GM21367 (cell line): ENCODE data around the gene RYR3.

ENCODE experiments used
- ATAC-seq: cut with Tn5 transposase; IDR thresholded peaks from one replicate; pipeline ENCODE4 v1.9.1; 2021; ENCODE audit not compliant: unreplicated experiment

RYR3 gene

DNA sequence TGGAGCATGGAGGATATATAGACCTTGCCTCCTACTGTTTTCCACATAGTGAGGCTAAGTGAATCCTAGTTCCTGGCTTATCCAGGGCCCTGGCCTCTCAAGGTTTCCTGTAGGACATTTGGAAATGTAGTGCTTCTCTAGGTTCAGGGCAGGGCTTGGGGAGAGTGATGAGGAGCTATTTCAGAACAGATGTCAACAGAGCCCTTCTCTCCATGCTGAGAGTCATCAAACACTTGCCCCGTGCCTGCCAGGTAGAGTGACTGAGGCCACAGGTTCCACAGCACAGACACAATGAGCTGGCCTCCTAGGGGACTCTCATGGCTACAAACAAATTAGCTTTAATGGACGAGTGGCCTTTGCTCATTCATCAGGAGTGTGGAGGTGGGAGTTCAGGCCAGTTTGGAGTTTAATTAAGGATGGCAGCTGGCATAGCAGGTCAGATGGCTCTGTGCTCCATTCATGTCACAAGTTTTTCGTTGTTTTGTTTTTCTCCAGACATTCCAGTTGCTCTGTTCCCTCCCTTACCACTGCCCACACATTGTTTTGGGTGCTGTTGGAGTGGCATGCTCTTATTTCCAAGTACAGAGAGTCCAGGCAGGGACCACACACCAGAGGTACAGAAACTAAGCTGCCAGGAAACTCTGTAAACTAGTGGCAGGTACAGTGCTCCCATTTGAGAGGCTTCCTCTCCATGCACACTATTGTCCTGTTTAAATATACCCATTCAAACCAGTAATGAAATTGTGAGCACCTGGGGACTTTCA lies 189.8 kb downstream of the RYR3 start:
- ATAC-seq, result no peak

DNA sequence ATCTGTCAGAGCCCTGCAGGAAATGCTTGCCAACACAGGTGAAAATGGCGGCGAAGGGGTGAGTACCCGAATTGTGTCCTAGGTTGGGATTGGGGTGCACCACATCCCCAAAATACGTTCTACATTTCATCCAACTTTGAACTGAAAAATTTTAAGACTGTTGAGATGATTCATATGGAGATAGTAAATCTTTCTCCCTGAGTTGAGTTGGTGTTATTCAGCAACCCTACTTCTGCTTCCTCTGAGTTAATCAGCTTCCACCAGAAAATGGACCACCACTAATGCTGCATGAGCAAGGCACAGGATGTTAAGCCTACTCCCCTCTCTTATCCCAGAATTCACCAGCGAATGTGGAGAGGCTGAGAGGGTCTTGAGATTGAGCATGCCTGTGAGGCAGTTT lies 192.9 kb downstream of the RYR3 start:
- ATAC-seq, result no peak

DNA sequence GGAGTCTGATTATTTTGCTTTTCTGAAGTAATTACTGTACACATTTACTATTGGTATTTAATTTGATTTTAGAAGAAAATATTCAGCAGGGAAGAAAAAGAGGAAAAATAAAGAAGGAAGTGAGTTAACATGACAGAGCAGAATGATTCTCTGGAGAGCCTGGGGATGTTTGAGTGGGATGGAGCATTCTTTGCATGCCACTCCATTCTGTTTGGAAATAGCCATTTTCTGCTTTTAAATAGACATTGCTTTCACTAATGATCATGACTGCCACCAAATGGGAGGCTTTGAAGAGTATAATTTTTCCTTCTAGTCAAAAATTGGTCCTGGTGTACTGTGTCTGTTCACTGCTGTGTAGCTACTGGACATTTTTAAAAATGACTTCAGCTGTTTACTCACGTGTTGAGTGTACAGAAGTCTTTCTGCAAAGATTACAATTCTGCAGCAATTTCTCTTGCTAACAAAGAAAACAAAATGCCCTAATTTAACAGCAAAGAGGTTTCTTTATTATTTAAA lies 196.1 kb downstream of the RYR3 start:
- ATAC-seq, result no peak

DNA sequence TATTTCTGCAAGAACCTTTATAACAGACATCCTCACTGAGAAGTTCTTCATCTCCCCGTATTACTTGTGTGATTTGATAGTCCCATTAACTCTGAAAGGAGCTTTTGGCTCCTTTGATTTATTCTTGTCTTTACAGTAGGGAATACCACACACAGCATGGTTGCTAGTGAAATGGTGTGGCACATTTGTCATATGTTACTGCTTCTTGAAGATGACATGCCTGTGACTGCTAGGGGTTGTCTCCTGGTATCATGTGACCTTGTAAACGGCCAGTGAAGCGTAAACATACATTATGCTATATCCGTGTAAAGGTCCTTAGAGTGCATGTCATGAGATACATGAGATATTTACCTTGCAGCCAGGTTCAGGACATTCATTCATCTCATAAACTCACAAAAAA lies 197.9 kb downstream of the RYR3 start:
- no peak for ATAC-seq

GRCh38 chr15:33515121-33515520 lies 204.4 kb downstream of the RYR3 start:
- ATAC-seq, result no peak

GRCh38 chr15:33516563-33516962 lies 205.8 kb downstream of the RYR3 start:
- ATAC-seq, result no peak

GRCh38 chr15:33517944-33518343 lies 207.2 kb downstream of the RYR3 start:
- no peak for ATAC-seq

GRCh38 chr15:33518421-33518820 lies 207.7 kb downstream of the RYR3 start:
- ATAC-seq, result no peak

- no peak for ATAC-seq
Observed at GRCh38 chr15:33524274-33524673, 213.5 kb downstream of the RYR3 start.

DNA sequence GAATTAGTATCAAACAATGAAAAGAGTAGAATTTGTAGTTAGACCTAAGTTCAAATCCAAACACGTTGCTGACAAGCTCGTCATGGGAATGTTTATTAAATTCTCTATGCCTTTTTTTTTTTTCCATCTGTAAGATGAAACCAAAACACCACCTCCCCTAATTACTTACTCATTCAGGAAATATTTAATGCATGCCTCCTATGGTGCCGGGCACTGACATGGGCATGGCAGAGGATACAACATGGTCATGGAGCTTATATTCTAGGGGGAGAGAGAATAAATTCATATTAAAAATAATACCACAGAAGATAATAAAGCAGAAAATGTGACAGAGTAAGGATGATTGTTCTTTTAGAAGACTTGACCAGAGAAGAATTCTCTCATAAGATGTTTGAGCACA lies 215.8 kb downstream of the RYR3 start:
- no peak for ATAC-seq

- no peak for ATAC-seq
Observed at GRCh38 chr15:33533197-33533596, 222.4 kb downstream of the RYR3 start.

DNA sequence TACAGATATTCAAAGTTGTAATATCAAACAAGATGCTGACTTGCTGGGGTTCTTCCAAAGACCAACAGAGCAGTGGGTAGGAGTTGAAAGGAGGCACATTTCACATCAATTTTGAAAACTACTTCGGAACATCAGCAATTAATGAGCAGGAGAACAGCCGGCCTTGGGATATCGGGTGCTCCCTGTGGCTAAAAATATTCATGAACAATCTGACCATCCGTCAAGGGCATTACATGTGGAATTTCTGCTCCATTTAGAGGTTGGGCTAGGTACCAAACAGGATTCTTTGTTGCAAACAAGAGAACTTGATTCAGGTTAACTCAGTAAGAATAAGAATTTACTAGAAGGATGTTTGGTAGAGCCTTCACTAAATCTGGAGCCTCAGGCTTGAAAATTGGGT lies 223.9 kb downstream of the RYR3 start:
- ATAC-seq, result no peak

DNA sequence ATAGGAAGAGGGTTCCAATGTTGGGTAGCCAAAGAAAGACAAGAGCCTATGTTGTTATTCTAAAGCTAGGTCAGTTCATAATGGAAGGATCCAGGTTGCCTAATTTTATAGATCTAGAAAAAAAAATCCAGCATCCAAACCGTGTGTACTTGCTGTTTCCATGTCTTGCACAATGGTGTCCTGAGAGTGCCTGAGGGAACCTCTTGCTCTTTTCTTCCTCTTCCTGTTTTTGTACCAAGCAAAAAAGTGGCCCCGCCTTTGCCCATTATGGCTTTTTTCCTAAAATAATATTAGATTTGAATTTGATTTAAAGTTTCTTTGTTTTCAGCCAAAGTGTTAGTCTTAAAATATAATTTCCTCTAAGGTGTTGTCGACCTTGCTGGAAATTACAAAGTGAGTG lies 224.4 kb downstream of the RYR3 start:
- ATAC-seq, result no peak

DNA sequence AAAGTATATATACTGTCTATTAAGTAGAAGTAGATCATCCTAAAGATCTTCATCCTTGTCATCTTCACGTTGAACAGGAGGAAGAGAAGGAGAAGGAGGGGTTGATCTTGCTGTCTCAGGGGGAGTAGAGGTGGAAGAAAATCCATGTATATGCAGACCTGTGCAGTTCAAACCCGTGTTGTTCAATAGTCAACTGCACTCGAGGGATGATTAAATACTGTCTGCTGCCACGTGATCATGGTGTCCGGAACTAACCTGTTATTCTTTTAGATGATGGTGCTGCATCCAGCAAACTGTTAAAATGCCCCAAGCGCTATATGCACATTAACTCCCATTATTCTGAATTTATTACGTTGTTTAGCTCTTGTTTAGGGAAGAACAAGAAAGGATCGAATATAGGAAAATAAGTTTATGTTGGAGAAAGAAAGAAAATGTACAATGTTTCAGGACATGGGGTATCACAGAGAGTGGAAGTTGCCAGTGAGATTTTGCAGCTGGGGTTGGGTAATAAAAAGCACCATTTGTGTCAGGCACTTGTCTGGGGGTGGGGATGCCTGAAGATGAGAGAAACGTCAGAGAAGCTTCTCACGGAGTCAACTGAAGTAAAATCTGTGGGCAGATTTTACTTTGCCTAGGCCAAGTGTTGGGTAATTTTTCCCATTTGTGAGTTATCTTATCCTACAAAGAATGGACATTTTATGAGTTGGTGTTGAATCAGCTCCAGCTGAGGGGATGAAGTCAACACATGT lies 229.2 kb downstream of the RYR3 start:
- ATAC-seq, result no peak

DNA sequence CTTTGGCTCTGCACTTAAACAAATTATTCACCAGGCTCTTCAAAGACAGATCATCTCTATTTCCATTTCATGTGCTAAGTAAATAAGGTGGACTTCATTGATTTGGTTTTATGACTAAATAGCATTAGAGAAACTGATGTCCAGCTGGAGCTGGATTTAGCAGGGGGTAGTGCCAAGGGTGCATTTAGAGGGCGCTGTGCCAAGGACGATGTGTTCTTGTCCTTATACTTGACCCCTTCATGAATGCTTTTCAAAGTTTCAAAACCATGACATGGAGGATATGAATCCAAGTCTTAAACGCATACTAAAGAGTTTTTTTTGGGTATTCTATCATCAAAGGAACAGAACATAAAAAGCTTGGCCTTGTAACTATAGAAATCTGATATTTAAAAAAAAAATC lies 233.2 kb downstream of the RYR3 start:
- ATAC-seq, result no peak

DNA sequence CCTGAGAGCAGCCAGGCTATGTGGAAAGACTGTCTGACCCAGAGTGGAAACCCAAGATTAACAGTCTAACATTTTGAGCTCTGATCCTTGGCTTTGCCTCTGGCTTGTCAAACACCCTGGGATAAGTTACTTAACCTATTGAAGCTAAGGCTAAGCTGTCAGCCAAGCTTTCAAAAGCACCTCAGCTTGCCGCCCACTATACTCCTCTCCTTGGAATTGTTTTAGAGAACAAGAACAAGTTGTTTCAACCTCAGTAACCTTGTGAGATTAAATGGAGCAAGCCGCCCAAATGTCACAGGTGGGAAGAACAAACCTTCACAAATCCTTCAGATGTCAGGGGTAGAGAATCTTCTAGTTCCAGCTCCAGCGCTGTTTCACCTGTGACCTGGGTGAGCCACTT lies 235.1 kb downstream of the RYR3 start:
- no peak for ATAC-seq

- no peak for ATAC-seq
Observed at GRCh38 chr15:33547876-33548275, 237.1 kb downstream of the RYR3 start.

GRCh38 chr15:33551860-33552259 lies 241.1 kb downstream of the RYR3 start:
- ATAC-seq, result no peak

- no peak for ATAC-seq
Observed at GRCh38 chr15:33553157-33553556, 242.4 kb downstream of the RYR3 start.

DNA sequence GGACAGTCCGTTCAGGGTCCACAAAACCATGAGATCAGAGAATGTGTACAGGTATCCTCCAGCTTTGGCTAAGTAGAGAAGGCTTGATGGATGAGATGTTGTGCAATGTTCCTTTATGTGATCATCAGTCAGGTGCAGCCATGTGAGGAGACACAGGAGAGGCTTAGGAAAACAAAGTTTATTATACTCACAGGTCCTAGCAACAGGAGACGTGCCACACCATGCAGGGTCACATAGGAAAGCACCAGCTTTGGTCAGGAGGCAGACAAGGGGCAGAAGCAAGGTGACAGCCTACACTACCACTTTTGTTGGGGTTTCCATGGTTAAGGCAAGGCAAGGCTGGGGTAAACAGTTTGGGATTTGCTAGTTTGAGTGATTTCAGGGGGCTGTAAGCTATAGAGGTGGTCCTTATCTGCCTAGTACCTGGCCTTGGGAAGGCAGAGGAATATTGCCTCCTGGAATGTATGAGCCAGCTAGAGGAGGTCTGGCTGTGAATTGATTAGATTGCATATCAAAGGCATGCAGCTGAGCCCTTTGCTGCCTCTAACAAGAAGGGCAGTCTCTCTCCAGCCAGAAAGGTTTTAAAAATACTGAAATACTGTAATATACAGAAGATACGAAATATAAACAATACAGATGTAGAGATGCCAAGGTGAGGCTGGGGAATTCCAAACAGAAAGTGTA lies 248.6 kb downstream of the RYR3 start:
- ATAC-seq, result no peak

- no peak for ATAC-seq
Observed at GRCh38 chr15:33561407-33561806, 250.6 kb downstream of the RYR3 start.

DNA sequence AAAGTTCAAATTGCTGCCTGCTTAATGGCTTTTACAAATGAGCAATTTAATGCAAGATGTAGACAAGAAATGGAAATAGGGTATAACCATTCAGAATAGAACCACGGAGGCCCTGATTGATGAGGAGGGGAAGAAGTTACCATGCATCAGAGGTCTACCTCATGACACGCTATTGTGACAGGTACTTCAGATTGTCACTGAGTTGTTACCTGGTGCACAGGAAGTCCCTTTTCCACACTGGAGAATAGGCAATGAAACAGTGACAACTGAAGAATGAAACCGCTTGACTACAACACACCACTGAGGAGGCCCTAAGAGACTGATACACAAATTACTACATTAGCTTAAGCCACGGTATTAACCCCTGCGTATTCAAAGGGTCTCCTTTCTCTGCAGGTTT lies 251.2 kb downstream of the RYR3 start:
- ATAC-seq, result no peak
